CD4-positive, alpha-beta T cell treated with Interleukin-4 for 4 hours (primary cell): ENCODE data around the gene POTEF.
"Not testable (repeated sequence)": the region's sequence is repeated elsewhere in the genome, so short reads cannot be mapped to it uniquely, and the experiment has no call there.

Experiments
- DNase-seq: peaks from one replicate; pipeline ENCODE4 v3.0.0-alpha.2; 2020

Gene POTEF

GRCh38 chr2:130152816-130153595, 24.0 kb upstream of the POTEF start:
- DNase-seq = no peak

DNA sequence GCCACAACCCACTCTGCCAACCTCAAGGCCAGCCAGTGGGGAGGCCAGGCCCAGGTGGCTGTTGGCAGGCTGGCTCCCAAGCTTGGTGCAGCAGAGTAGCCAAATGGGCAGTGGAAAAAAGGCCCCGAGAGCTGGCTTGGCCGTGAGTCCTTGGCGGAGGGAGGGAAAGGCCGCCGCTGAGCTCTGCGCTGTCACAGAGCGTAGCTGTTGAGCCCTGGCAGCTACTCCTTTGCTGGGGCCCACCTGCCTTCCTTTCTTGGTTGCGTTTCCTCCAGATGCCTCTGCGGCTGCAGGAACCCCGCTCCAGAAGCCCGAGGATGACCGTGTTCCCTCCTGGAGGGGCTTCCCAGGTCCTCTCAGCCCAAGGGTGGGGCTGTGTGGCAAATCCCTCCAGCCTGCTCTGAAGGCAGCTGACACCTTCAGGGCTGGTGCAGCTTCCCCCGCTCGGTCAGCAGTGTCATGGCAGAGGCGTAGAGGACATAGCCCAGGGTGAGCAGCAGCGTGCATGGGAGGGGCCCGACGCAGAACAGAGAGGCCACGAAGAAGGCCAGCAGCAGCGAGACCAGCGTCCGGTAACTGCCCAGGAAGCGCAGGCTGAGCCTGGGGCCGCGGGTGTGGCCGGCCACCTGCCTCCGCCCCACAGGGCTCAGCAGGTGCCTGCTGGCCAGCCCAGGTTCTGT, 23.3 kb upstream of the POTEF start:
- DNase-seq = not testable (repeated sequence)

- DNase-seq = not testable (repeated sequence)
These were observed 22.1 kb upstream of the POTEF start for GRCh38 chr2:130151145-130151512.

DNA sequence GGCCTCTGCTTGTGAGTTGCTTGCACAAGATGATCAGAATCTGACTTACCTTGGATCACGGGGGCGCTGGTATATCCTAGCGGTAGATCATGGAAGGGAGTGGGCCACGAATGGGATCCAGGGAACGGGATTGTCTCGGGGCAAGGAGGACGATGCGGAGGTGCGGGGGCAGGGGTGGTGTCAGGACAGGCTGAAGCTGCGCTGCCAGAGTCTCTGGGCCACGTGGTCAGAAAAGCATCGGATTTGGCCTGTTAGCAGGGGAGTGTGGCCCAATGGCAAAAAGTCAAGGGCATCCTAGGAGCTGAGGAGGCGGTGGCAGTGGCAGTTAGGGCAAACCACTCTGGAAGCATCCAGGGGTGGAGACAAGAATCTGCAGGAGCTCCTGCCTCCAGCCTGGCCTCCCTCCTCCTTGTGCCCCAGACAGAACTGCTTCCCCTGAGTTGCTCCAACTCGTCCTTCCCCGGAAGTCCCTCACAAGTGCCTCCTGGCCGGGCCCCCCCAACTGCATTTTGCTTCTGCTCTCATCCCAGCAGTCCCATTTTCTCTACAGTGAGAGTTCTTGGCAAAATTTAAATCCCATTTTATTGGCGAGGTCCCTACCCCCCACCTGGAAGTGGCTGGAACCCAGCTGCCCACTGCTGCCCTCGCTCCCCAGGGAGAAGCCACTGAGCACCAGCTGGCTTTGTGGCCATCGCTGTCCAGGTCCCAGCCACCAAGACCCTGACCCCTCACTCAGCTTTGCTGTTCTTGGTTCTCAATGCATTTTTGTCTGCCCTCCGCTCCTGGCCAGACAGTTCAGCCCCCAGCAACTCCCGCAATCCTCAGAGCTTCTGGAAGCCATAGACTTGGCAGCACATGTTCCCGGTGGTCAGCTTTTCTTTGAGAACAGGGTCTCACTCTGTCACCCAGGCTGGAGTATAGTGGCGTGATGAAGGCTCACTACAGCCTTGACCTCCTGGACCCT, 21.4 kb upstream of the POTEF start:
- DNase-seq = no peak

DNA sequence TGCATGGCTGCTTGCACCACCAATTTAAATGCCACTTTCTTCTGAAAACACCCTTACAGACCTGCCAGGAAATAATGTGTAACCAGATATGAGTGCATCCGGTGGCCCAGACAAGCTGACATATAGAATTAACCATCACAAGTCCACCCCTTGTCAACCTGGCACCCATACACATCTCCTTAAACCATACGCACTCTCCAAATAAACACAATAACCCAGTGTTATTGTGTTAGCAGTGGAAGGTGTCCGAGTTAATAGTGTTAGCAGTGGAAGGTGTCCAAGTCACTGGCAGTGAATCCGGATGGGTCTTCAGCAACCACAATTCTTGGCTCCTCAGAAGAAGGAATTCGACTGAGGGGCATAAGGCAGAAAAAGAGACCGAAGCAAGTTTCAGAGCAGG, 19.5 kb upstream of the POTEF start:
- DNase-seq = not testable (repeated sequence)

- peak; percentile 53 for DNase-seq
These were observed 16.0 kb upstream of the POTEF start, which contains the start of gene CCDC74B for GRCh38 chr2:130145006-130145414. CCDC74B (minus strand) TSS chr2:130145112; CDS start chr2:130144996, 116 bp downstream.

DNA sequence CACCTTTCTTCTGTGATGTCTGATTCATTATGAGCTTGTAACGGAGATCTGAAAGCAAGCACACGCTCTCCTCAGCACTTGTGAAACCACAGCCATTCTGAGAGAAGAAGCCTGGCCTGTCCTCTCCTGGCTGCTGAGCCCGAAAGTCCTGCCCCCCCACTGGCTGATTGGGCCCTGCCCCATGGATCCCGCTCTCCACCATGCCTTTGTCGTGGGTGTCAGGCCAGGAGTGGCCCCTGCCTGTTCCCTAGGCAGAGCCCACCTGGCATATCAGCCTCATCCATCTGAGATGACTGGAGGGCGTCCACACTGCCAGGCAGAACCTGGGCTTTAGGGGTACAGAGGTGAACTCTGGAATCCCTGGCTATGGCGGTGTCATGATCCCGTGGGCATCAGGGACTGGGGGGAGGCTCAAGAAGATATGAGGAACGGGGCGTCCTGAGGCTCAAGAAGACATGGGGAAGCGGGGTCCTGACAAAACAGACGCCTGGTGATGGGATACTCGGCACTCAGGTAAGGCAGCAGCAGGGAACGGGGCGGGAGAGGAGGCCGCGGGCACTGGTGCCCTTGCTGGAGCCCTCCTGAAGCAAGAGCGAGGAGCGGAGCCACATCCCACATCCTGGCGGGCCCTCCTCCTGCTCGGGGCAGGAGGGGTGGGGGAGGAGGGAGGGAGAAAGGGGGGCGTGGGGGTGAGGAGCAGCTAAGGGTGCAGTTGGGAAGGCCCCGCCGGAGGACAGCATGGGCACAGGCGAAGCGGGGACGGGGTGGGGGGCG, 14.4 kb upstream of the POTEF start:
- not testable (repeated sequence) for DNase-seq

DNA sequence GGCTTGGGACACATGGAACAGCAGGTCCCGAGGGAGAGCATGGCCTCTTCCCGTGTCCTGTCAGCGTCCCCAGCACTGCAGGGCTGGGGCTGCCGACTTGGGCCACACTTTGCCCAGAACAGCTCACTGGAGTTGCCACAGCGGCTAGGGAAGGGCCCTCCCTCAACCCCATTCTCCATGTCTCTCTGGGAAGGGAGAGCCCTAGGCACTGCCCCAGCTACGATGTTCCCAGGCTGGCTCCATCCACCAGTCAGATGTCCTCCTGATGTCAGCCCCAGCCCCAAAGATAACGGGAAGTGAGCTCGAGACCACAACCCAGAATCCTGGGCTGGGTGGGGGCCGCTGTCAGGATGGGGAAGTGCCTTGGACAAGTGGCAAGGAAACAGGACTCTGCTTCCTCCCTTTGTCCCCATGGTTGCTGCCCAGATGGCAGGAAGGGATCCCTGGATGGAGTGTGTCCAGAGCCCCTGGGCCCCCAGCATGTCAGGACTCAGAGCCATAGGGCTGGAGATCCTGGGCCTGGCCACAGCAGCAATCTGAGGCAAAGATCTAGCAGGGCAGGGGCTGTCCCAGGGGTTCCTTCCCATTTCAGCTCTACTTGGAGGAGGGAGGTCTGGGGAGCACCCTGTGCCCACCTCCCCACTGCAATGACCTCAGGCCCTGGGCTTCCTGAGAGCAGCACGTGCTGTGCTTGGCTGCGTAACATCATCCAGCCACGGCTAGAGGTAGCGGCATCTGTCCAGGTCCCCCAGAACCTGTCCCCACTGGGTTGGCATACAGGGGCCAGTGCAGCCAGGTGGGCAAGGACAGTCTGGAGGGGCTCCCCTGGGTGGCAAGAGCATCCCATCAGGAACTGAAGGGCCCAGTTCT, 13.6 kb upstream of the POTEF start:
- not testable (repeated sequence) for DNase-seq

DNA sequence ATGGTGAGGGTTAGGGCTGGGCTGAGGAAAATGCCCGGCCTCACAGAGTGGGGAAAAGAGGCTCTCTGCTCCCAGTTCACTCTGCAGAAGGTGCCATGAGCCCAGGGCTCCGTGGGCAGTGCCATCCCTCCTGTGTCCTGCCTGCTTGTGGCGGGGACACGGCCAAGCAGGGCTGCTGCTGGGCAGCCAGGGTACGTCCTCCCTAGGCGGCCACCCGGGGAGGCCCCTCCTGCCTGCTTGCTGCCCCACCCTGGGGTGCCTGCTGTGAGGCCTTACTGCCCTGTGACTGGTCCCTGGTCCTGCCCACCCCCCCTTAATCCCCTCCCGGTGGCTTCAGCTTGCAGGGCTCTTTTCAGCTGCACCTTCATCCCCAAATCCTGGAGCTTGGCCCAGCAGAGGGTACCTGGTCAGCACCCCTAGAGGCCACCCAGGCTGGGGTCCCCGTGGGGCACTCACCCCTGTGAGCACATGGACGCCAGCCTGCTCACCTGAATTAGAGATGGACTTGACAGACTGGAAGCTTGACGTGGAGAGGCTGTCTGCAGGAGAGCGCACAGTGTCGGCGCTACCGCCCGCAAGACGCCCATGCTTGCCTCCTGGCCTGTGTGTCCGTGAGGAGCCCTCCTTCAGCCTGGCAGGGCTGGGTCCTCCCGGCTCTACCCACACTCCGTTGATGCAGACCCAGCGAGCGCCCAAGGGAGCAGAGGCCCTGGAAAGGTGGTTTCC, 12.8 kb upstream of the POTEF start:
- DNase-seq = not testable (repeated sequence)

DNA sequence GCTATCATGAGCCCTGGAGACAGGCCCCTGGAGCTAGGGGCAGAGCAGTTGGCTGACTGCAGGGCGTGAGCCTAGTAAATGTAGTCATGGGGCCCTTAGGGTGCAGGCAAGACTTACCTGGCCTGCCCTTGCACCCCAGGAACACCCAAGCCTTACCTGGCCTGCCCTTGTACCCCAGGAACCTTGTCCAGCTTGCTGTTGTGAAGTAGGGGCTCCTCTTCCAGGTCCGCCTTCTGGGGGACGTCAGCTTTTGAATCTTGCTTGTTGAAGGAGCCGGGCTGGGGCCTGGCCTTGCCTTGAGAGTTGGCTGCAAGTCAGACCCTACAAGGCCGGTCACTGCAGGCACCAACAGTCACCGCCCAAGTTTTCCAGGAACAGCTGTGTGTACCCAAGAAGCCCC, 12.0 kb upstream of the POTEF start:
- DNase-seq = not testable (repeated sequence)

GRCh38 chr2:130140516-130140915, 11.5 kb upstream of the POTEF start:
- DNase-seq = not testable (repeated sequence)

DNA sequence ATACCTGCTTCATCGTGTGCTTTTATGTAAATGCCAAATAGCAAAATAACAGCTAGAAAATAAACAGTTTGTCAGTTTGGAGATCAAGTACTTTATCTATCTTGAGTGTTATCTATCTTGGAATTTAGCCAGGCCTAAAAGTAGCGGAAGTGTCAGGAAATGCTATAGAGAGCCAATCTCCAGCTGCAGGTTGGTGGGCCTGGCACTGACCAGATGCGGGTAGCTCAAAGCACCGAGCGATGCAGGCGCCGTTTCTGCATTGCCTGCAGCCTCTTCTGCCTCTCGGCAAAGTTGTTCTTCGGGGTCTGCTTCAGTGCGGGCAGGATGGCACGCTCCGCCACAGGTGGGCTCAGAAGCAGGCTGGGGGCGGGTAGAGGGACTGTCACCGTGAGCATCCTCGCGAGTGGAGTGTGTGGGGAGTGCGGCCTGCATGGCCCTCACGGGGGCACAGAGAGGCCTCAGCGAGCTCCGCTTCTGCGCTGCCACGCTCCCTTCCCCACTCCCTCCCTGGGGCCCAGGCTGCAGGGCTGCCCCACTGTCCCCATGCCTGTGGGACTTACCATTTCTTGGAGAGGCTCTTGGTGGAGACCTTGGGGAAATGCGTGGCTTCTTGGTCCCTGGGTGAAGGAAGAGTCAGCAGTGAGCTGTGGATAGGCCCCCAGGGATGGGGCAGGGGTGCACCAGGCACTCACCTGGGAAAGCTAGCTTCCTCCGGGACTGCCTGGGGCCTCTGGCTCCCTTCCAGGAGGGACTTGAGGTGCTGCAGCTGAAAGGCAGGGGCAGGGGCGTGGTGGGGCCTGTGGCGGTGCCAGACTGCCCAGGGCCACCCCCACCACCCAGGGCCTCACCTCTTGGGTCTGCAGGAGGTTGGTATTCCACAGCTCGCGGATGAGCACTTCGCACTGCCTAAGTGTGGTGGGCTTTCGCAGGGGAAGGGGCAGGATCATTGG, 10.6 kb upstream of the POTEF start:
- not testable (repeated sequence) for DNase-seq

- not testable (repeated sequence) for DNase-seq
These were observed 9.8 kb upstream of the POTEF start for GRCh38 chr2:130138841-130139251.

DNA sequence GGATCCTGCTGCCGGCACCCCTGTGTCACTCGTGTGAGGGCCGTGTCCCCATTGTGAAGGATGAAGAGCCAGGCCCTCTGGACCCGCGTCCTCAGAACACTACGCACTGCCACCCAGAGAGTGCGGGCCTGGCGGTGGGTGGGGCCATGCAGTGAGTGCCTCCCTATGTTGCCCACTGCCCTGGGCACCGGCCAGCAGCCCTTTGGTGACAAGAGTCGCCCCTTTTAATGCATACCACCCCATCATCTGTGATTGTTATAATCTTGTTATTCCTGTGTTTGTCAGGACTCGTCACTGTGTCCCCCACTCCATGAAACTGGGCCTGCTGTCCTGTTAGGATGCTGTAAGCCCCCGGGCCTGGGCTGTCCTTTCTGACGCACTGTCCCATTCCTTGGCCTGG, 9.3 kb upstream of the POTEF start:
- DNase-seq = not testable (repeated sequence)

GRCh38 chr2:130137118-130137517, 8.1 kb upstream of the POTEF start:
- not testable (repeated sequence) for DNase-seq

GRCh38 chr2:130136546-130136945, 7.5 kb upstream of the POTEF start:
- DNase-seq = not testable (repeated sequence)

GRCh38 chr2:130135692-130136541, 6.9 kb upstream of the POTEF start:
- no peak for DNase-seq

DNA sequence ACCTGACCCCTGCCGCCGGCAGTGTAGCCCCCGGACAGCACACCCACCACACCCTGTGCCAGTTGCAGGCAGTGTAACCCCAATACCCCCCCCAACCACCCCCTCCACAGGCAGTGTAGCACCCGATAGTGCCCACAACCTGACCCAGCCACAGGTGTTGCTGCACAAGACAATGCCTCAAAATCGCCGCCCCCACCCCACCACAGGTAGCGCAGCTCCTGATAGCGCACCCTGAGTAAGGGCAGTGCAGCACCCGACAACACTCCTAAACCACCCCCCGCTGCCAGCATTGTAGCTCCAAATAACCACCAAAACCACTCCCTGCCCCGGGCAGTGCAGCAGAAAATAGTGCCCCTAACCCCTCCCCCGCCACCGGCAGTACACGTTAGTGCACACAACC, 558 bp downstream of the POTEF start:
- not testable (repeated sequence) for DNase-seq
